K562 (cell line): Measurements from ENCODE around the gene DYDC1. TPM values are rescaled to one million over a fixed set of nuclear protein-coding genes. Genes with fewer than 3 reads are reported as not detected.

ENCODE experiments used
- CBFB ChIP-seq: sonication (generic); formaldehyde crosslinking; IDR thresholded peaks from 2 replicates; pipeline ENCODE4 v1.4.0; 2020; ENCODE audit warnings: mild to moderate bottlenecking, missing genetic modification reagents
- COPS2 ChIP-seq: fragments of 450-650 bp; conservative IDR thresholded peaks from 2 replicates; pipeline ENCODE4 v1.6.1; 2016; ENCODE audit warnings: mild to moderate bottlenecking, moderate library complexity
- DDX20 ChIP-seq: fragments of 450-650 bp; IDR thresholded peaks from 2 replicates; pipeline ENCODE4 v1.6.1; 2016; ENCODE audit warnings: missing genetic modification characterization, low read depth, mild to moderate bottlenecking, missing compliant biosample characterization, moderate library complexity
- ETV6 ChIP-seq, 3 experiments: fragments of 150-350 bp in 1 of 3; sonication (generic) in 1 of 3; formaldehyde crosslinking in 1 of 3; IDR thresholded peaks; 2 replicates each; pipeline versions ENCODE4 v1.6.1 to v1.8.0; 2014 to 2022; ENCODE audit warnings: borderline replicate concordance in 2 of 3, low read depth in 2 of 3, antibody characterized with exemption in 1 of 3, low read length in 1 of 3, mild to moderate bottlenecking in 1 of 3, missing genetic modification reagents in 1 of 3
- GABPB2 ChIP-seq: fragments of 250-450 bp; sonication (Bioruptor Pico); conservative IDR thresholded peaks from 2 replicates; pipeline ENCODE4 v1.5.1; 2021; ENCODE audit warnings: mild to moderate bottlenecking
- HLTF ChIP-seq: fragments of 450-650 bp; IDR thresholded peaks from 2 replicates; pipeline ENCODE4 v1.6.1; 2016
- JUND ChIP-seq, 2 experiments: IDR thresholded peaks; 2 replicates in 1 of 2; 3 replicates in 1 of 2; pipeline ENCODE4 v1.6.1; 2011; ENCODE audit warnings: borderline replicate concordance in 2 of 2, low read depth in 2 of 2, low read length in 2 of 2, improper control_type of control experiment in 1 of 2, missing biosample characterization in 1 of 2, missing genetic modification characterization in 1 of 2, missing genetic modification reagents in 1 of 2
- RREB1 ChIP-seq: fragments of 250-450 bp; sonication (Bioruptor Pico); IDR thresholded peaks from 2 replicates; pipeline ENCODE4 v1.4.0; 2020
- SIN3A ChIP-seq, 2 experiments: fragments of 150-350 bp in 1 of 2; IDR thresholded peaks; 2 replicates each; pipeline ENCODE4 v1.6.1; 2011 to 2016; ENCODE audit warnings: borderline replicate concordance in 2 of 2, low read depth in 2 of 2, low read length in 2 of 2, mild to moderate bottlenecking in 2 of 2, moderate library complexity in 2 of 2; ENCODE audit not compliant: control insufficient read depth in 1 of 2
- SREBF1 ChIP-seq: fragments of 150-350 bp; IDR thresholded peaks from 2 replicates; pipeline ENCODE4 v1.6.1; 2014; ENCODE audit warnings: antibody characterized with exemption, low read depth, low read length, borderline replicate concordance
- ZKSCAN8 ChIP-seq: fragments of 200-800 bp; sonication (Bioruptor generic); IDR thresholded peaks from 2 replicates; pipeline ENCODE4 v1.6.1; 2016; ENCODE audit warnings: missing genetic modification characterization, missing compliant biosample characterization
- ZNF436 ChIP-seq: fragments of 250-450, 450-650 bp; sonication (Bioruptor Pico); formaldehyde crosslinking; IDR thresholded peaks from 2 replicates; pipeline ENCODE4 v1.7.0; 2020; ENCODE audit warnings: mild to moderate bottlenecking
- polyA plus RNA-seq, 8 experiments: library from polyadenylated mRNA; depleted of rRNA in 4 of 8; stranded (reverse) in 5 of 8; unstranded in 3 of 8; fragments of >200 nt; fragmentation: Nextera tagmentation in 2 of 8; fragmentation: Illumina TruSeq in 1 of 8; extraction: Ambion mirVana in 2 of 8; extraction: Trizol in 1 of 8; gene quantifications; 2 replicates each; pipeline versions ENCODE4 v1.2.1 to v1.2.3, GENCODE V29; 2011 to 2014; ENCODE audit warnings: inconsistent platforms in 1 of 8, missing spikeins in 1 of 8
- total RNA-seq, 7 experiments: library from RNA; depleted of rRNA in 6 of 7; stranded (reverse); fragments of >200 nt in 6 of 7; fragmentation: Illumina TruSeq in 2 of 7; extraction: Trizol in 2 of 7; gene quantifications; 2 replicates each; pipeline versions ENCODE4 v1.2.1 to v1.2.3, GENCODE V29; 2011 to 2021; ENCODE audit warnings: low replicate concordance in 1 of 7
- TF ChIP-seq, protein P1 (sequence below): fragments of 450-650 bp; IDR thresholded peaks from 2 replicates; pipeline ENCODE4 v1.7.1; 2018; ENCODE audit warnings: mild to moderate bottlenecking, low read depth; ENCODE audit not compliant: partially characterized antibody
- TF ChIP-seq, protein P2 (sequence below): fragments of 450-650 bp; IDR thresholded peaks from 2 replicates; pipeline ENCODE4 v1.6.1; 2014; ENCODE audit warnings: low read depth, mild to moderate bottlenecking, moderate library complexity, borderline replicate concordance

Gene DYDC1
- total and polyA plus RNA-seq, 9 of the 15 experiments (the other 6 are each of a cell fraction or from before 2014, with no cell fraction given) = not detected

DNA sequence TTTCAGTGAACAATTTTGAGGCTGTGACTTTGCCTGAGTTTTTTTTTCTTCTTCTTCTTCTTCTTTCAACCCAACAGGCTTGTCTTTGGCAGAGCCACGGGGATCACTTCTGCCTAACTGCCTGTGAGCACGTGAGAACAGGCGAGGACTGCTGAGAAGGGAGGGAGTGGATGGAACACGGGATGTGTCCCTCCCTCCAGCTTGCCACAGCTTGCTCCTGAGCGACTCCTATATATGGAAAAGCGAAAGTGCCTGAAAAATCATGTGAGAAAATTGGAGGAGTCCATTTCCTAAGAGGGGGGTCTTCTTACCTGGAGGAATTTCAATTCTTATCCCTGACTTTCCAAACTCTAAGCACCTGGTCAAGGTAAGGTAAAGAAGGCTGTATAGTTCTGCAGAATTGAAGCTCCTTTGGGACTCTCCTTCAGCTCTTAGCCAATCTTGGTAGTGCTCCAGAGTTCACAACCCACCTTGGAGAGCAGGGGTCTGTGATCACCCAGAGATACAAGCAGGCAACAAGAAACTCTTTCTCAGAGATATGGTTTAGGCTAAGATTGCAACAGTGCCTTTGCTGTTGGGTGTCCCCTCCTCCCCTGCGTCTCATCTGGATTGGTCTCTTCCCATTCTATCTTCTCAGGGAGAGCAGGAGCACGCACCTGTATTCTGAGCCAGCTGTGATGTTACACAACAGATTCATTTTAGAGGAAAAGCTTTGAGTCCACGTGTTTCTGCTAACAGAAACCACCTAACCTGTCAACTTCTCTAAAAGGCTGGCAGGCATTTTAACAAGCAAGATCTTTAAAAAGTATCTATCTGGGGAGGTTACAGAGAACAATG is 66.9 kb downstream of the DYDC1 start, which contains the start of gene MAT1A (continued):
- TF ChIP-seq, protein P1, sequence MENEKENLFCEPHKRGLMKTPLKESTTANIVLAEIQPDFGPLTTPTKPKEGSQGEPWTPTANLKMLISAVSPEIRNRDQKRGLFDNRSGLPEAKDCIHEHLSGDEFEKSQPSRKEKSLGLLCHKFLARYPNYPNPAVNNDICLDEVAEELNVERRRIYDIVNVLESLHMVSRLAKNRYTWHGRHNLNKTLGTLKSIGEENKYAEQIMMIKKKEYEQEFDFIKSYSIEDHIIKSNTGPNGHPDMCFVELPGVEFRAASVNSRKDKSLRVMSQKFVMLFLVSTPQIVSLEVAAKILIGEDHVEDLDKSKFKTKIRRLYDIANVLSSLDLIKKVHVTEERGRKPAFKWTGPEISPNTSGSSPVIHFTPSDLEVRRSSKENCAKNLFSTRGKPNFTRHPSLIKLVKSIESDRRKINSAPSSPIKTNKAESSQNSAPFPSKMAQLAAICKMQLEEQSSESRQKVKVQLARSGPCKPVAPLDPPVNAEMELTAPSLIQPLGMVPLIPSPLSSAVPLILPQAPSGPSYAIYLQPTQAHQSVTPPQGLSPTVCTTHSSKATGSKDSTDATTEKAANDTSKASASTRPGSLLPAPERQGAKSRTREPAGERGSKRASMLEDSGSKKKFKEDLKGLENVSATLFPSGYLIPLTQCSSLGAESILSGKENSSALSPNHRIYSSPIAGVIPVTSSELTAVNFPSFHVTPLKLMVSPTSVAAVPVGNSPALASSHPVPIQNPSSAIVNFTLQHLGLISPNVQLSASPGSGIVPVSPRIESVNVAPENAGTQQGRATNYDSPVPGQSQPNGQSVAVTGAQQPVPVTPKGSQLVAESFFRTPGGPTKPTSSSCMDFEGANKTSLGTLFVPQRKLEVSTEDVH = no peak
- TF ChIP-seq, protein P2, sequence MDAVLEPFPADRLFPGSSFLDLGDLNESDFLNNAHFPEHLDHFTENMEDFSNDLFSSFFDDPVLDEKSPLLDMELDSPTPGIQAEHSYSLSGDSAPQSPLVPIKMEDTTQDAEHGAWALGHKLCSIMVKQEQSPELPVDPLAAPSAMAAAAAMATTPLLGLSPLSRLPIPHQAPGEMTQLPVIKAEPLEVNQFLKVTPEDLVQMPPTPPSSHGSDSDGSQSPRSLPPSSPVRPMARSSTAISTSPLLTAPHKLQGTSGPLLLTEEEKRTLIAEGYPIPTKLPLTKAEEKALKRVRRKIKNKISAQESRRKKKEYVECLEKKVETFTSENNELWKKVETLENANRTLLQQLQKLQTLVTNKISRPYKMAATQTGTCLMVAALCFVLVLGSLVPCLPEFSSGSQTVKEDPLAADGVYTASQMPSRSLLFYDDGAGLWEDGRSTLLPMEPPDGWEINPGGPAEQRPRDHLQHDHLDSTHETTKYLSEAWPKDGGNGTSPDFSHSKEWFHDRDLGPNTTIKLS = no peak
- TF ChIP-seq COPS2 (no peak), HLTF (no peak), RREB1 (CRISPR knock-in tag) (no peak), SIN3A (IDR thresholded peaks at IDR 0.05; ENCODE audit: borderline replicate concordance in 2 of 2, control insufficient read depth in 1 of 2, low read depth in 2 of 2, low read length in 2 of 2) (no peak), JUND (IDR thresholded peaks at IDR 0.05; ENCODE audit: borderline replicate concordance, low read depth, low read length) (no peak), JUND (tag; IDR thresholded peaks at IDR 0.05; ENCODE audit: borderline replicate concordance, low read depth, low read length) (no peak; the same call in 2 of the 3 replicates), ZNF436 (CRISPR knock-in tag) (no peak), DDX20 (tag) (no peak), ZKSCAN8 (CRISPR knock-in tag) (no peak), GABPB2 (no peak), SREBF1 (no peak), CBFB (no peak), ETV6 (IDR thresholded peaks at IDR 0.05; ENCODE audit: borderline replicate concordance in 1 of 2, low read depth in 2 of 2, low read length in 1 of 2) (no peak), ETV6 (CRISPR knock-in tag; IDR thresholded peaks at IDR 0.05; ENCODE audit: borderline replicate concordance) (no peak)
